Trophoblast cell (in vitro differentiated cells and primary cell): ENCODE results near the gene PDE4D.

ENCODE experiments used
- DNase-seq, 2 donors: peaks; one replicate each; pipeline ENCODE4 v3.0.0-alpha.2; 2016
- H2AFZ ChIP-seq: 2 replicates; pipeline ENCODE4 v1.6.1; 2013; ENCODE audit warnings: low read length, moderate library complexity, mild to moderate bottlenecking; ENCODE audit not compliant: insufficient read depth, poor library complexity
- H2AK5ac ChIP-seq: 2 replicates; pipeline ENCODE4 v1.6.1; 2013; ENCODE audit warnings: mild to moderate bottlenecking, low read length
- H2BK120ac ChIP-seq: 2 replicates; pipeline ENCODE4 v1.6.1; 2013; ENCODE audit warnings: low read length, mild to moderate bottlenecking, moderate library complexity; ENCODE audit not compliant: insufficient read depth, poor library complexity
- H2BK12ac ChIP-seq: 2 replicates; pipeline ENCODE4 v1.6.1; 2013; ENCODE audit warnings: mild to moderate bottlenecking, low read length, moderate library complexity
- H2BK5ac ChIP-seq: 2 replicates; pipeline ENCODE4 v1.6.1; 2013; ENCODE audit warnings: low read length, low read depth, moderate library complexity, mild to moderate bottlenecking; ENCODE audit not compliant: poor library complexity
- H3K14ac ChIP-seq: 2 replicates; pipeline ENCODE4 v1.6.1; 2013; ENCODE audit warnings: mild to moderate bottlenecking, low read length
- H3K18ac ChIP-seq: 2 replicates; pipeline ENCODE4 v1.6.1; 2013; ENCODE audit warnings: mild to moderate bottlenecking, low read length
- H3K23ac ChIP-seq: 2 replicates; pipeline ENCODE4 v1.6.1; 2013; ENCODE audit warnings: low read length
- H3K27ac ChIP-seq: 2 replicates; pipeline ENCODE4 v1.5.1; 2013; ENCODE audit warnings: low read depth, mild to moderate bottlenecking, inconsistent platforms, low read length, moderate library complexity
- H3K27me3 ChIP-seq: 2 replicates; pipeline ENCODE4 v1.6.1; 2013; ENCODE audit warnings: inconsistent platforms, mild to moderate bottlenecking, low read length, moderate library complexity; ENCODE audit not compliant: insufficient read depth
- H3K36me3 ChIP-seq, 2 experiments: 1 replicate in 1 of 2; 2 replicates in 1 of 2; pipeline ENCODE4 v1.6.1; 2013; ENCODE audit warnings: low read length in 2 of 2, mild to moderate bottlenecking in 2 of 2, moderate library complexity in 1 of 2; ENCODE audit not compliant: insufficient read depth in 2 of 2, control insufficient read depth in 1 of 2
- H3K4ac ChIP-seq: 2 replicates; pipeline ENCODE4 v1.6.1; 2013; ENCODE audit warnings: low read depth, mild to moderate bottlenecking, low read length, moderate library complexity
- H3K4me1 ChIP-seq, 2 experiments: 1 replicate in 1 of 2; 2 replicates in 1 of 2; pipeline ENCODE4 v1.6.1; 2013; ENCODE audit warnings: low read length in 2 of 2, mild to moderate bottlenecking in 2 of 2, moderate library complexity in 1 of 2; ENCODE audit not compliant: insufficient read depth in 2 of 2, control insufficient read depth in 1 of 2
- H3K4me2 ChIP-seq: 2 replicates; pipeline ENCODE4 v1.6.1; 2013; ENCODE audit warnings: inconsistent platforms, mild to moderate bottlenecking, low read length, moderate library complexity
- H3K4me3 ChIP-seq: 2 replicates; pipeline ENCODE4 v1.5.1; 2013; ENCODE audit warnings: mild to moderate bottlenecking, low read depth, low read length, inconsistent platforms
- H3K79me1 ChIP-seq: one replicate; pipeline ENCODE4 v1.6.1; 2013; ENCODE audit warnings: low read length
- H3K79me2 ChIP-seq: 2 replicates; pipeline ENCODE4 v1.6.1; 2013; ENCODE audit warnings: low read length, mild to moderate bottlenecking; ENCODE audit not compliant: control insufficient read depth, insufficient read depth, poor library complexity
- H3K9ac ChIP-seq: 2 replicates; pipeline ENCODE4 v1.6.1; 2013; ENCODE audit warnings: mild to moderate bottlenecking, low read length
- H3K9me3 ChIP-seq: 2 replicates; pipeline ENCODE4 v1.6.1; 2013; ENCODE audit warnings: low read depth, mild to moderate bottlenecking, control low read depth, inconsistent platforms, low read length; ENCODE audit not compliant: insufficient read depth
- H4K12ac ChIP-seq: 2 replicates; pipeline ENCODE4 v1.6.1; 2013; ENCODE audit warnings: low read depth, mild to moderate bottlenecking, low read length, moderate library complexity
- H4K8ac ChIP-seq: 2 replicates; pipeline ENCODE4 v1.6.1; 2013; ENCODE audit warnings: low read depth, mild to moderate bottlenecking, low read length, moderate library complexity
- H4K91ac ChIP-seq: one replicate; pipeline ENCODE4 v1.6.1; 2013; ENCODE audit warnings: low read depth, mild to moderate bottlenecking, low read length, moderate library complexity
- WGBS: extraction: QIAGEN DNeasy Blood & Tissue Kit; methylation state at CpG from one replicate; pipeline ENCODE4 v1.1.7; 2013; ENCODE audit warnings: missing lambda C conversion rate; ENCODE audit not compliant: insufficient read length, insufficient coverage; ENCODE audit errors: extremely low coverage; 5-methylcytosine and 5-hydroxymethylcytosine counted together

PDE4D gene

DNA sequence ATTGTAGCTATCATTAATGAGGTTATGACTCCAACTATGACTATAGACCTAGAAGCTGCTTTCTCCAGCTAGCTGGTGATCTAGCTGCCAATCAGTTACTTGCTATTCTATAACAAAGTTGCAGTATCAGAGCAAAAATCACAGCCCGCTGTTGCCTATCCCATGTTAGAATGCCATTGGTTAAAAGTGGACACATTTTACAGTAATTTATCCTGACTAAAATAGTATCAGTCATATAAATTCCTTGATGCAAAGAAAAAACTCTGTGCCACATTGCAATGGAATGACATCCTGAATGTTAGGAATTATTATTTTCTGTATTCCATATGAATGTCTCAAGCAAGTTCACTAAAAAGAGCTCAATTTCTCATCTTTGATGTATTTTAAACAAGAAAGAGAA is 626.5 kb downstream of the PDE4D start:
- H4K91ac ChIP-seq, result no peak overlapping the region
- no peak overlapping the region for H2BK5ac ChIP-seq
- H3K27ac ChIP-seq, result no peak overlapping the region
- H3K79me2 ChIP-seq, result peaks cover 1% of the 10 kb centered on the region
- no peaks in the 10 kb centered on the region for H3K27me3 ChIP-seq
- no peak for DNase-seq
- no CpG with 5 or more reads among the region's 1 CpG for WGBS
- no peaks in the 10 kb centered on the region for H3K36me3 ChIP-seq
- H3K9me3 ChIP-seq, result no peaks in the 10 kb centered on the region
- H3K23ac ChIP-seq, result no peak overlapping the region
- no peak overlapping the region for H3K14ac ChIP-seq
- no peak overlapping the region for H2BK12ac ChIP-seq
- H3K79me1 ChIP-seq, result peaks cover 2% of the 10 kb centered on the region
- H2BK120ac ChIP-seq, result no peak overlapping the region
- peaks cover 0 to 5% of the 10 kb centered on the region in 2 experiments for H3K4me1 ChIP-seq
- no peak overlapping the region for H3K4ac ChIP-seq
- no peak overlapping the region for H4K8ac ChIP-seq
- no peak overlapping the region for H4K12ac ChIP-seq
- no peak overlapping the region for H2AFZ ChIP-seq
- no peak overlapping the region for H2AK5ac ChIP-seq
- H3K18ac ChIP-seq, result no peak overlapping the region
- no peak overlapping the region for H3K4me3 ChIP-seq
- no peak overlapping the region for H3K9ac ChIP-seq
- H3K4me2 ChIP-seq, result no peak overlapping the region

DNA sequence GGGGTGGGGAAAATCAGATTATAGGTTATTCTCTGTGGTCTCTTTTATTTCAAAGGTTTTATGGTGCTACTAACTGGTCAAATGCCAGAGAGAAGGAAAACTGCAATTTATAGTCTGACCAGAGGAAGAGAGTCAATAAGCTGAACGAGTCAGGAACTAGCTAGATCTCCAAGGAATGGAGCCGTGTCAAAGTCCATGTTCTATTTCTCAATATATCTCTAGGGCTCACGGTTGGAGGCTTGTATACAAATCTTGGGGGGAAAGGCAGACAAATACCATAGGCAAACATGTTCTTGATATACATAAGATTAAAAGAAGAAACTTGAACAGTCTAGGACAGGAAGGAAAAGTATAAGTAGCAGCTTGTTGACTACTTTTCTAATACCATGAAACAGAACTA is 627.1 kb downstream of the PDE4D start:
- H3K23ac ChIP-seq, result no peak overlapping the region
- no peak overlapping the region for H4K12ac ChIP-seq
- H3K79me2 ChIP-seq, result peaks cover 1% of the 10 kb centered on the region
- H4K8ac ChIP-seq, result no peak overlapping the region
- no peaks in the 10 kb centered on the region for H3K27me3 ChIP-seq
- no peak overlapping the region for H4K91ac ChIP-seq
- no peak overlapping the region for H2AFZ ChIP-seq
- no peak overlapping the region for H3K27ac ChIP-seq
- no peak for DNase-seq
- H2BK5ac ChIP-seq, result no peak overlapping the region
- H2AK5ac ChIP-seq, result no peak overlapping the region
- H3K4me2 ChIP-seq, result no peak overlapping the region
- no peak overlapping the region for H3K4ac ChIP-seq
- no peaks in the 10 kb centered on the region for H3K9me3 ChIP-seq
- H3K4me1 ChIP-seq, result peaks cover 0 to 5% of the 10 kb centered on the region in 2 experiments
- no peak overlapping the region for H3K9ac ChIP-seq
- H3K14ac ChIP-seq, result no peak overlapping the region
- H2BK120ac ChIP-seq, result no peak overlapping the region
- no peak overlapping the region for H2BK12ac ChIP-seq
- H3K79me1 ChIP-seq, result peaks cover 2% of the 10 kb centered on the region
- no CpG with 5 or more reads among the region's 3 CpGs for WGBS
- no peak overlapping the region for H3K18ac ChIP-seq
- H3K4me3 ChIP-seq, result no peak overlapping the region
- H3K36me3 ChIP-seq, result no peaks in the 10 kb centered on the region

DNA sequence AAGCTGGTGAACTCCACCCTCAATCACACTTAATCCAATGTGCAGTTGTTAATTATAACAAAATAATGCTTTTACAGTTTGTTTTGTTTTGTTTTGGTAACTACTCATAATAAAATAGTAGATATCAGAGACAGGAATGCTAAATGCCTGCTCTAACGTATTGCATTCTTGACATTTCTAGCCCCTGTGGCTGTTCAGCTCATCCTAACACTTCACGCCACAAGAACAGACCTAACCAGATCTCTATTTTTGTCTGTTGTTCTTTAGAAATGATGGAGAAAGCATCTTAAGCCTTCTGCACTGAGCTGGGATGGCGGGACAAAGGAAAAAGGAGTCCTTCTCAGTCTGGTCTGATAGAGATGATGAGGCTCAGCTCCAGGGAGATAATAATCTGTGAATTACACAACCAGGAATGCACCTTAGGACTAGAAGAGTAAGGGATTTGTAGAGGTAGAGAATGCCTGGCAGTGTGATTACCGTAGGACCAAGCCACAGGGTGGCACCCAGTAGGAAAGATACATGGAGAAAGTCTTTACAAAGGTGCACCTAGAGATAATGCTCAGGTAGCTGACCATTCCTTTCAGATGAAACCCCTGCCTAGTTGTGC is 628.8 kb downstream of the PDE4D start:
- H3K79me2 ChIP-seq, result peaks cover 1% of the 10 kb centered on the region
- H2AFZ ChIP-seq, result no peak overlapping the region
- H3K4me2 ChIP-seq, result peak overlapping the region; percentile 21
- H3K4me3 ChIP-seq, result no peak overlapping the region
- H4K12ac ChIP-seq, result no peak overlapping the region
- H3K36me3 ChIP-seq, result no peaks in the 10 kb centered on the region
- no peak overlapping the region for H2AK5ac ChIP-seq
- no peak overlapping the region for H3K18ac ChIP-seq
- DNase-seq, result peak; percentile 49 to 81
- no peak overlapping the region for H3K9ac ChIP-seq
- H2BK120ac ChIP-seq, result peak overlapping the region; percentile 20
- H3K4me1 ChIP-seq, result peaks cover 0 to 5% of the 10 kb centered on the region in 2 experiments
- H3K27ac ChIP-seq, result peak overlapping the region; percentile 80
- no peak overlapping the region for H4K91ac ChIP-seq
- H2BK5ac ChIP-seq, result no peak overlapping the region
- peaks cover 2% of the 10 kb centered on the region for H3K79me1 ChIP-seq
- no CpG with 5 or more reads among the region's 4 CpGs for WGBS
- H4K8ac ChIP-seq, result no peak overlapping the region
- no peaks in the 10 kb centered on the region for H3K9me3 ChIP-seq
- no peak overlapping the region for H2BK12ac ChIP-seq
- H3K14ac ChIP-seq, result no peak overlapping the region
- H3K23ac ChIP-seq, result no peak overlapping the region
- H3K4ac ChIP-seq, result no peak overlapping the region
- no peaks in the 10 kb centered on the region for H3K27me3 ChIP-seq

DNA sequence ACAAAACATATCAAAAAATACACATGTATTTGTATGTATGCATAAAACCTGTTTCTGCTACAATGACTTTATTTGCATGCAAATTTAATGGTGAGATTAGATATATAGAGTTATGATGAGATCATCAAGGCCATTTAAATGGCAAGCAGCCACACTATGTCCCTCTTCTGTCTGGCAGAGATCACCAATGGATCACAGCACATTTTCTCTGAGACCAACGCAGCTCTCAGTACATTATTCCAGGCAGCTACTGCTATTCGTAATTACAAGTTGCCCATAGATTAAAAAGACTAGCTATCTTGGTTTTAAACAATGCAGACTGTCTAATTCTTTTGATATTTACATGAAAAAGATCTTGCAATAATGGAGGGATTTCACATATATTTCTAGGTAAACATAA is 629.5 kb downstream of the PDE4D start:
- H3K4ac ChIP-seq, result peak overlapping the region; percentile 46
- no peak overlapping the region for H4K12ac ChIP-seq
- no peak overlapping the region for H3K9ac ChIP-seq
- no peak overlapping the region for H3K27ac ChIP-seq
- no peak overlapping the region for H2AFZ ChIP-seq
- H3K79me2 ChIP-seq, result peaks cover 1% of the 10 kb centered on the region
- H4K8ac ChIP-seq, result no peak overlapping the region
- no peaks in the 10 kb centered on the region for H3K36me3 ChIP-seq
- H3K18ac ChIP-seq, result no peak overlapping the region
- H3K4me3 ChIP-seq, result no peak overlapping the region
- no peak overlapping the region for H3K14ac ChIP-seq
- H2BK12ac ChIP-seq, result peak overlapping the region; percentile 58
- no peak overlapping the region for H4K91ac ChIP-seq
- H3K4me1 ChIP-seq, result peaks cover 0 to 5% of the 10 kb centered on the region in 2 experiments
- H3K79me1 ChIP-seq, result peaks cover 2% of the 10 kb centered on the region
- H3K9me3 ChIP-seq, result no peaks in the 10 kb centered on the region
- no peak overlapping the region for H2AK5ac ChIP-seq
- H3K27me3 ChIP-seq, result no peaks in the 10 kb centered on the region
- no peak overlapping the region for H2BK5ac ChIP-seq
- DNase-seq, result no peak
- H3K4me2 ChIP-seq, result no peak overlapping the region
- no peak overlapping the region for H2BK120ac ChIP-seq
- no CpG with 5 or more reads among the region's 2 CpGs for WGBS
- H3K23ac ChIP-seq, result no peak overlapping the region
